Tibial nerve (tissue), 4 donors: ENCODE measurements around the gene ITSN2. TPM values are rescaled to one million over a fixed set of nuclear protein-coding genes. Genes with fewer than 3 reads are reported as not detected.

Source experiments
- DNase-seq, 2 donors: peaks; one replicate each; pipeline ENCODE4 v3.0.0-alpha.2; 2019; ENCODE audit warnings: low spot score in 2 of 2
- H3K27ac ChIP-seq, 4 donors: fragments of 200-600 bp; sonication (generic) in 3 of 4; one replicate each; pipeline ENCODE4 v1.5.1; 2017 to 2019; ENCODE audit warnings: mild to moderate bottlenecking in 1 of 4
- H3K27me3 ChIP-seq, 2 donors: fragments of 200-600 bp; sonication (generic) in 1 of 2; one replicate each; pipeline versions ENCODE4 v1.5.1 to v1.6.0; 2017 to 2019
- H3K36me3 ChIP-seq, 3 donors: fragments of 200-600 bp; sonication (generic); one replicate each; pipeline ENCODE4 v1.5.1; 2018 to 2019
- H3K4me1 ChIP-seq, 4 donors: fragments of 200-600 bp; sonication (generic) in 3 of 4; one replicate each; pipeline ENCODE4 v1.5.1; 2017 to 2019
- H3K4me3 ChIP-seq, 4 donors: fragments of 200-600 bp; sonication (generic) in 3 of 4; one replicate each; pipeline ENCODE4 v1.5.1; 2017 to 2019; ENCODE audit warnings: mild to moderate bottlenecking in 1 of 4, moderate library complexity in 1 of 4
- H3K9me3 ChIP-seq, 4 donors: fragments of 200-600 bp; sonication (generic) in 3 of 4; one replicate each; pipeline ENCODE4 v1.5.1; 2017 to 2019
- CTCF ChIP-seq, 5 experiments: fragments of 200-600 bp in 3 of 5; fragments of 450-650 bp in 2 of 5; sonication (generic) in 3 of 5; IDR thresholded peaks; one replicate each; pipeline ENCODE4 v1.5.1; 2016 to 2019; ENCODE audit warnings: antibody characterized with exemption in 5 of 5, mild to moderate bottlenecking in 3 of 5, moderate library complexity in 2 of 5
- EP300 ChIP-seq, 2 donors: sonication (generic); formaldehyde crosslinking; IDR thresholded peaks; one replicate each; pipeline ENCODE4 v1.6.1; 2017; ENCODE audit warnings: antibody characterized with exemption in 2 of 2, mild to moderate bottlenecking in 1 of 2
- POLR2A ChIP-seq, 2 donors: fragments of 450-650 bp; IDR thresholded peaks; one replicate each; pipeline ENCODE4 v1.6.1; 2017; ENCODE audit warnings: antibody characterized with exemption in 2 of 2, mild to moderate bottlenecking in 2 of 2, moderate library complexity in 2 of 2
- WGBS, 2 donors: methylation state at CpG; one replicate each; pipeline ENCODE4 v1.1.5; 2018; 5-methylcytosine and 5-hydroxymethylcytosine counted together
- small RNA-seq: library from RNA; depleted of rRNA; stranded (forward); fragments of <200 nt; gene quantifications from one replicate; pipeline ENCODE3, GENCODE V24; 2016
- total RNA-seq, 4 donors: library from RNA; depleted of rRNA; stranded (reverse); fragments of >200 nt; gene quantifications; one replicate each; pipeline ENCODE4 v1.1.0, GENCODE V29; 2016

The ITSN2 gene
- total RNA-seq, 4 donors from 2014 or later = 47.3 to 54.2 (median 48.7) TPM

GRCh38 chr2:24160761-24161160 lies 199.6 kb downstream of the ITSN2 start:
- DNase-seq = no peak
- no peak for TF ChIP-seq POLR2A (IDR thresholded peaks at IDR 0.05)
- TF ChIP-seq EP300 (IDR thresholded peaks at IDR 0.05) = no peak
- no peak for TF ChIP-seq CTCF (IDR thresholded peaks at IDR 0.05)
- Histone ChIP-seq H3K36me3 (peaks cover 0 to 58% (median 0%) of the 10 kb centered on the region in 3 donors), H3K9me3 (no peaks in the 10 kb centered on the region), H3K4me3 (no peak overlapping the region), H3K27ac (no peak overlapping the region), H3K27me3 (no peaks in the 10 kb centered on the region), H3K4me1 (no peaks in the 10 kb centered on the region)

GRCh38 chr2:24159708-24160107 lies 200.6 kb downstream of the ITSN2 start:
- Histone ChIP-seq H3K4me3 (no peak overlapping the region), H3K36me3 (peaks cover 0 to 55% (median 0%) of the 10 kb centered on the region in 3 donors), H3K27me3 (no peaks in the 10 kb centered on the region), H3K4me1 (no peaks in the 10 kb centered on the region), H3K9me3 (no peaks in the 10 kb centered on the region), H3K27ac (no peak overlapping the region)
- TF ChIP-seq POLR2A (IDR thresholded peaks at IDR 0.05) = no peak
- WGBS, 2 donors = 89 to 91% methylated on average over 4 of the region's 4 CpGs
- DNase-seq = no peak

GRCh38 chr2:24158131-24158530 lies 202.2 kb downstream of the ITSN2 start:
- no peaks in the 10 kb centered on the region for H3K4me1 ChIP-seq
- H3K36me3 ChIP-seq = peaks cover 0 to 66% (median 0%) of the 10 kb centered on the region in 3 donors
- no peak for TF ChIP-seq POLR2A (IDR thresholded peaks at IDR 0.05)
- no peak for TF ChIP-seq CTCF (IDR thresholded peaks at IDR 0.05)
- no peak for TF ChIP-seq EP300 (IDR thresholded peaks at IDR 0.05)
- 85 to 87% methylated on average over 5 of the region's 5 CpGs for WGBS, 2 donors
- no peaks in the 10 kb centered on the region for H3K9me3 ChIP-seq
- no peaks in the 10 kb centered on the region for H3K27me3 ChIP-seq
- no peak overlapping the region for H3K27ac ChIP-seq
- no peak for DNase-seq
- H3K4me3 ChIP-seq = no peak overlapping the region

- WGBS, 2 donors = 70 to 77% methylated on average over 3 to 4 of the region's 4 CpGs
- peaks cover 0 to under 1% (median 0%) of the 10 kb centered on the region in 4 donors for H3K9me3 ChIP-seq
- no peak overlapping the region for H3K27ac ChIP-seq
- H3K27me3 ChIP-seq = no peaks in the 10 kb centered on the region
- H3K4me1 ChIP-seq = no peaks in the 10 kb centered on the region
- TF ChIP-seq EP300 (IDR thresholded peaks at IDR 0.05) (no peak), POLR2A (IDR thresholded peaks at IDR 0.05) (no peak), CTCF (IDR thresholded peaks at IDR 0.05) (no peak)
- DNase-seq = no peak
- peaks cover 0 to 69% (median 0%) of the 10 kb centered on the region in 3 donors for H3K36me3 ChIP-seq
- no peak overlapping the region for H3K4me3 ChIP-seq
Measured at GRCh38 chr2:24153478-24153877, 206.9 kb downstream of the ITSN2 start.

Small RNA genes lying within 50 kb of the gene (small RNA-seq; reads per million reads assigned to genes)
- gene HMGN2P20 (not detected), gene RF00602 (not detected)

Other genes with a start within 250 kb of the ITSN2 start
- 1 to 10 TPM in 2 of 4 donors, under 1 TPM in 1, not detected in 1; 0.39 to 5.7 (median 1.7) TPM for gene PFN4, start 237.2 kb downstream of the ITSN2 start, total RNA-seq
- gene FAM228B, start 237.1 kb downstream of the ITSN2 start, total RNA-seq = 10 to 100 TPM; 37.7 to 68.6 (median 46.6) TPM
- 1 to 10 TPM in 3 of 4 donors, under 1 TPM in 1; 0.90 to 5.0 (median 3.3) TPM for gene FAM228A, start 185.5 kb downstream of the ITSN2 start, total RNA-seq
- 10 to 100 TPM; 57.0 to 78.9 (median 59.3) TPM for gene NCOA1, start 130.7 kb upstream of the ITSN2 start, total RNA-seq